ENCODE measurements around the gene MICU1. TPM values are rescaled to one million over a fixed set of nuclear protein-coding genes. Genes with fewer than 3 reads are reported as not detected.
"Not testable (repeated sequence)": the region's sequence is repeated elsewhere in the genome, so short reads cannot be mapped to it uniquely, and the experiment has no call there.

Gene MICU1
- total RNA-seq, 4 donors from 2014 or later, result 24.4 to 195 (median 66.9) TPM

- Histone ChIP-seq H3K27me3 (no peaks in the 10 kb centered on the region), H3K36me3 (no peaks in the 10 kb centered on the region), H3K4me3 (no peak overlapping the region), H3K27ac (no peak overlapping the region), H3K9me3 (no peaks in the 10 kb centered on the region), H3K4me1 (peaks cover 5 to 34% of the 10 kb centered on the region in 2 donors)
- no peak for DNase-seq
- intact Hi-C loops (cut with DNase I; ENCODE audit: low total_unique reads), result loop anchor here (10.0 kb wide), 2 partner anchors 55 to 375 kb away; partner anchors contain the start of gene DDIT4
- no peak for TF ChIP-seq CTCF (IDR thresholded peaks at IDR 0.05)
- TF ChIP-seq POLR2A (IDR thresholded peaks at IDR 0.05), result no peak
These were observed 295.8 kb downstream of the MICU1 start for GRCh38 chr10:72330069-72330426.

- H3K36me3 ChIP-seq, result no peaks in the 10 kb centered on the region
- H3K4me3 ChIP-seq, result no peak overlapping the region
- H3K9me3 ChIP-seq, result no peaks in the 10 kb centered on the region
- no peak for DNase-seq
- H3K27me3 ChIP-seq, result no peaks in the 10 kb centered on the region
- intact Hi-C loops (cut with DNase I; ENCODE audit: low total_unique reads), result loop anchor here (10.0 kb wide), 2 partner anchors 55 to 375 kb away; partner anchors contain the start of gene DDIT4
- TF ChIP-seq POLR2A (IDR thresholded peaks at IDR 0.05), result no peak
- no peak for TF ChIP-seq CTCF (IDR thresholded peaks at IDR 0.05)
- peaks cover 5 to 32% of the 10 kb centered on the region in 2 donors for H3K4me1 ChIP-seq
- H3K27ac ChIP-seq, result peak overlapping the region; percentile 7 to 54
These were observed 296.4 kb downstream of the MICU1 start for GRCh38 chr10:72329290-72330068.

- no peaks in the 10 kb centered on the region for H3K9me3 ChIP-seq
- H3K27ac ChIP-seq, result peak overlapping the region; percentile 7 to 54
- no peak for DNase-seq
- intact Hi-C loops (cut with DNase I; ENCODE audit: low total_unique reads), result no loop called here
- H3K4me1 ChIP-seq, result peaks cover 5 to 29% of the 10 kb centered on the region in 2 donors
- H3K36me3 ChIP-seq, result no peaks in the 10 kb centered on the region
- no peak overlapping the region for H3K4me3 ChIP-seq
- no peak for TF ChIP-seq CTCF (IDR thresholded peaks at IDR 0.05)
- no peak for TF ChIP-seq POLR2A (IDR thresholded peaks at IDR 0.05)
- H3K27me3 ChIP-seq, result no peaks in the 10 kb centered on the region
These were observed 297.1 kb downstream of the MICU1 start for GRCh38 chr10:72328829-72329204.

- intact Hi-C loops (cut with DNase I; ENCODE audit: low total_unique reads), result no loop called here
- peaks cover 5 to 29% of the 10 kb centered on the region in 2 donors for H3K4me1 ChIP-seq
- H3K9me3 ChIP-seq, result no peaks in the 10 kb centered on the region
- no peak overlapping the region for H3K4me3 ChIP-seq
- H3K36me3 ChIP-seq, result no peaks in the 10 kb centered on the region
- no peaks in the 10 kb centered on the region for H3K27me3 ChIP-seq
- H3K27ac ChIP-seq, result peak overlapping the region; percentile 42 to 54
- DNase-seq, result peak; percentile 61 to 67
- peak; percentile 51 to 79 (median 68) for TF ChIP-seq CTCF (IDR thresholded peaks at IDR 0.05)
- no peak for TF ChIP-seq POLR2A (IDR thresholded peaks at IDR 0.05)
These were observed 297.6 kb downstream of the MICU1 start for GRCh38 chr10:72328045-72328828.

GRCh38 chr10:72326665-72327603 lies 298.9 kb downstream of the MICU1 start:
- H3K27ac ChIP-seq; H3K9me3 ChIP-seq; H3K4me3 ChIP-seq; H3K27me3 ChIP-seq; H3K36me3 ChIP-seq; DNase-seq; intact Hi-C loops (cut with DNase I; ENCODE audit: low total_unique reads): not testable (repeated sequence)
- peaks cover 3 to 21% of the 10 kb centered on the region in 2 donors for H3K4me1 ChIP-seq
